Hepatocyte (in vitro differentiated cells): Measurements from ENCODE around the gene NUP214. TPM values are rescaled to one million over a fixed set of nuclear protein-coding genes. Genes with fewer than 3 reads are reported as not detected.

Source experiments
- DNase-seq: peaks from one replicate; pipeline ENCODE4 v3.0.0-alpha.2; 2016; ENCODE audit warnings: low spot score
- H2AFZ ChIP-seq: fragments of 200-600 bp; sonication (generic); 2 replicates; pipeline ENCODE4 v1.6.0; 2016; ENCODE audit warnings: antibody characterized with exemption, mild to moderate bottlenecking
- H3K27ac ChIP-seq: fragments of 200-600 bp; sonication (generic); 2 replicates; pipeline ENCODE4 v1.5.1; 2016; ENCODE audit warnings: mild to moderate bottlenecking
- H3K27me3 ChIP-seq: fragments of 200-600 bp; sonication (generic); 2 replicates; pipeline ENCODE4 v1.6.1; 2016
- H3K36me3 ChIP-seq: fragments of 200-600 bp; sonication (generic); replicated peaks from 2 replicates; pipeline ENCODE4 v1.5.1; 2016; ENCODE audit warnings: low read depth; ENCODE audit not compliant: insufficient read depth
- H3K4me1 ChIP-seq: fragments of 200-600 bp; sonication (generic); 2 replicates; pipeline ENCODE4 v1.5.1; 2016; ENCODE audit warnings: mild to moderate bottlenecking, moderate library complexity; ENCODE audit not compliant: insufficient read depth
- H3K4me2 ChIP-seq: fragments of 200-600 bp; sonication (generic); 2 replicates; pipeline ENCODE4 v1.6.0; 2016
- H3K4me3 ChIP-seq: fragments of 200-600 bp; sonication (generic); 2 replicates; pipeline ENCODE4 v1.5.1; 2016; ENCODE audit warnings: mild to moderate bottlenecking
- H3K79me2 ChIP-seq: fragments of 200-600 bp; sonication (generic); 2 replicates; pipeline ENCODE4 v1.6.0; 2017; ENCODE audit warnings: mild to moderate bottlenecking
- H3K9me2 ChIP-seq: fragments of 200-600 bp; sonication (generic); replicated peaks from 2 replicates; pipeline ENCODE4 v1.6.0; 2017; ENCODE audit warnings: mild to moderate bottlenecking; ENCODE audit not compliant: insufficient read depth
- H3K9me3 ChIP-seq: fragments of 200-600 bp; sonication (generic); 2 replicates; pipeline ENCODE4 v1.5.1; 2016; ENCODE audit warnings: low read depth, mild to moderate bottlenecking
- H4K20me1 ChIP-seq: fragments of 200-600 bp; sonication (generic); 2 replicates; pipeline ENCODE4 v1.6.0; 2016; ENCODE audit warnings: mild to moderate bottlenecking; ENCODE audit not compliant: insufficient read depth, poor library complexity, severe bottlenecking
- CTCF ChIP-seq: fragments of 200-600 bp; sonication (generic); IDR thresholded peaks from 2 replicates; pipeline ENCODE4 v1.5.1; 2016; ENCODE audit warnings: antibody characterized with exemption, mild to moderate bottlenecking; ENCODE audit not compliant: poor library complexity
- EZH2 ChIP-seq: fragments of 200-600 bp; sonication (generic); IDR thresholded peaks from 2 replicates; pipeline ENCODE4 v1.6.1; 2016; ENCODE audit warnings: antibody characterized with exemption, mild to moderate bottlenecking, borderline replicate concordance
- EZH2phosphoT487 ChIP-seq: fragments of 200-600 bp; sonication (generic); IDR thresholded peaks from one replicate; pipeline ENCODE4 v1.6.1; 2018; ENCODE audit warnings: antibody characterized with exemption, mild to moderate bottlenecking, low read depth, moderate library complexity; ENCODE audit not compliant: unreplicated experiment, severe bottlenecking
- WGBS: methylation state at CpG from one replicate; pipeline ENCODE4 v1.1.6; 2016; ENCODE audit warnings: low lambda C conversion rate; ENCODE audit errors: missing lambda C conversion rate; 5-methylcytosine and 5-hydroxymethylcytosine counted together
- polyA plus RNA-seq: library from polyadenylated mRNA; unstranded; fragments of >200 nt; fragmentation: Nextera tagmentation; extraction: Ambion mirVana; gene quantifications from 2 replicates; pipeline ENCODE4 v1.2.1, GENCODE V29; 2016
- total RNA-seq: library from RNA; depleted of rRNA; stranded (reverse); fragments of >200 nt; gene quantifications from 2 replicates; pipeline ENCODE4 v1.2.3, GENCODE V29; 2014

NUP214 gene
- total and polyA plus RNA-seq, 2 experiments from 2014 or later = 13.7 to 18.1 TPM

GRCh38 chr9:131258698-131259431 is 133.5 kb downstream of the NUP214 start:
- Histone ChIP-seq H3K27ac (no peak overlapping the region), H3K36me3 (no peaks in the 10 kb centered on the region), H3K9me3 (no peaks in the 10 kb centered on the region), H3K27me3 (no peaks in the 10 kb centered on the region), H4K20me1 (no peaks in the 10 kb centered on the region), H3K4me1 (no peaks in the 10 kb centered on the region), H3K4me3 (no peak overlapping the region), H3K79me2 (no peaks in the 10 kb centered on the region), H3K9me2 (no peaks in the 10 kb centered on the region), H2AFZ (no peak overlapping the region), H3K4me2 (no peak overlapping the region)
- WGBS = 91% methylated on average over 25 of the region's 25 CpGs
- no peak for TF ChIP-seq EZH2
- TF ChIP-seq EZH2phosphoT487 = no peak
- TF ChIP-seq CTCF = no peak
- no peak for DNase-seq

GRCh38 chr9:131259432-131259898 is 134.1 kb downstream of the NUP214 start:
- no peak overlapping the region for H2AFZ ChIP-seq
- no peaks in the 10 kb centered on the region for H3K9me2 ChIP-seq
- TF ChIP-seq EZH2phosphoT487 = no peak
- no peak for TF ChIP-seq EZH2
- no peak for TF ChIP-seq CTCF
- no peaks in the 10 kb centered on the region for H3K79me2 ChIP-seq
- no peak overlapping the region for H3K27ac ChIP-seq
- no peaks in the 10 kb centered on the region for H3K27me3 ChIP-seq
- no peaks in the 10 kb centered on the region for H4K20me1 ChIP-seq
- no peak overlapping the region for H3K4me3 ChIP-seq
- no peak overlapping the region for H3K4me2 ChIP-seq
- H3K9me3 ChIP-seq = no peaks in the 10 kb centered on the region
- no peaks in the 10 kb centered on the region for H3K4me1 ChIP-seq
- no peak for DNase-seq
- WGBS = 88% methylated on average over 12 of the region's 12 CpGs
- H3K36me3 ChIP-seq = no peaks in the 10 kb centered on the region

- TF ChIP-seq EZH2phosphoT487 (no peak), EZH2 (no peak), CTCF (no peak)
- H3K27me3 ChIP-seq = no peaks in the 10 kb centered on the region
- H3K4me3 ChIP-seq = no peak overlapping the region
- no peak overlapping the region for H2AFZ ChIP-seq
- H3K36me3 ChIP-seq = no peaks in the 10 kb centered on the region
- H3K27ac ChIP-seq = no peak overlapping the region
- DNase-seq = no peak
- H3K9me2 ChIP-seq = no peaks in the 10 kb centered on the region
- H3K4me2 ChIP-seq = no peak overlapping the region
- WGBS = 80% methylated on average over 20 of the region's 20 CpGs
- H4K20me1 ChIP-seq = no peaks in the 10 kb centered on the region
- H3K9me3 ChIP-seq = no peaks in the 10 kb centered on the region
- H3K4me1 ChIP-seq = no peaks in the 10 kb centered on the region
- H3K79me2 ChIP-seq = no peaks in the 10 kb centered on the region
These were observed 134.7 kb downstream of the NUP214 start for GRCh38 chr9:131259916-131260597.
